ENCODE data around the gene TAC4. TPM values are rescaled to one million over a fixed set of nuclear protein-coding genes. Genes with fewer than 3 reads are reported as not detected.

Gene TAC4
- total and polyA plus RNA-seq, 8 donors: 0.54 to 1.1 (median 0.70) TPM; not detected in 2

GRCh38 chr17:49873466-49873865, 25.6 kb upstream of the TAC4 start:
- ATAC-seq (peak; percentile 87), DNase-seq (peak in 2 of 4 donors; percentile 54 to 82)
- no peaks in the 10 kb centered on the region for H3K4me1 ChIP-seq

GRCh38 chr17:49872754-49873377, 25.0 kb upstream of the TAC4 start:
- Histone ChIP-seq H3K9me3 (no peaks in the 10 kb centered on the region), H3K36me3 (no peaks in the 10 kb centered on the region), H3K4me3 (no peak overlapping the region), H3K4me1 (no peaks in the 10 kb centered on the region), H3K27ac (no peak overlapping the region), H3K27me3 (peaks cover 0 to 17% of the 10 kb centered on the region in 2 donors)
- ATAC-seq: no peak
- DNase-seq: no peak
- TF ChIP-seq CTCF (IDR thresholded peaks at IDR 0.05): no peak
- intact Hi-C loops (cut with DNase I): no loop called here

More at GRCh38 chr17:49873466-49873865, 25.6 kb upstream of the TAC4 start:
- no peaks in the 10 kb centered on the region for H3K36me3 ChIP-seq
- no peak for TF ChIP-seq CTCF (IDR thresholded peaks at IDR 0.05)
- no peak overlapping the region for H3K4me3 ChIP-seq
- H3K27ac ChIP-seq: no peak overlapping the region
- H3K9me3 ChIP-seq: no peaks in the 10 kb centered on the region
- peaks cover 0 to 21% of the 10 kb centered on the region in 2 donors for H3K27me3 ChIP-seq
- intact Hi-C loops (cut with DNase I): no loop called here

- ATAC-seq: peak; percentile 15
- Histone ChIP-seq H3K9me3 (no peaks in the 10 kb centered on the region), H3K27ac (no peak overlapping the region), H3K36me3 (no peaks in the 10 kb centered on the region), H3K4me1 (no peaks in the 10 kb centered on the region), H3K27me3 (peaks cover 0 to 7% of the 10 kb centered on the region in 2 donors), H3K4me3 (no peak overlapping the region)
- no peak for TF ChIP-seq CTCF (IDR thresholded peaks at IDR 0.05)
- intact Hi-C loops (cut with DNase I): no loop called here
- DNase-seq: no peak
Observed at GRCh38 chr17:49871211-49871610, 23.3 kb upstream of the TAC4 start.

GRCh38 chr17:49870298-49870697, 22.4 kb upstream of the TAC4 start:
- no peak for ATAC-seq

GRCh38 chr17:49869038-49869374, 21.1 kb upstream of the TAC4 start:
- DNase-seq (no peak), ATAC-seq (no peak)
- no peak overlapping the region for H3K27ac ChIP-seq
- intact Hi-C loops (cut with DNase I): no loop called here
- no peaks in the 10 kb centered on the region for H3K36me3 ChIP-seq
- H3K27me3 ChIP-seq: no peaks in the 10 kb centered on the region
- no peaks in the 10 kb centered on the region for H3K4me1 ChIP-seq
- H3K4me3 ChIP-seq: no peak overlapping the region
- no peak for TF ChIP-seq CTCF (IDR thresholded peaks at IDR 0.05)
- H3K9me3 ChIP-seq: no peaks in the 10 kb centered on the region

More at GRCh38 chr17:49870298-49870697, 22.4 kb upstream of the TAC4 start:
- Histone ChIP-seq H3K27me3 (peaks cover 0 to 7% of the 10 kb centered on the region in 2 donors), H3K27ac (no peak overlapping the region), H3K9me3 (no peaks in the 10 kb centered on the region), H3K4me1 (no peaks in the 10 kb centered on the region), H3K4me3 (no peak overlapping the region), H3K36me3 (no peaks in the 10 kb centered on the region)
- DNase-seq: no peak
- no peak for TF ChIP-seq CTCF (IDR thresholded peaks at IDR 0.05)
- intact Hi-C loops (cut with DNase I): no loop called here

All from left lung (tissue), 10 donors.